K562 (cell line): Measurements from ENCODE around the gene SIGLEC7. TPM values are rescaled to one million over a fixed set of nuclear protein-coding genes. Genes with fewer than 3 reads are reported as not detected.

Experiments
- C11orf30 ChIP-seq: fragments of 450-650 bp; IDR thresholded peaks from 2 replicates; pipeline ENCODE4 v1.6.1; 2016; ENCODE audit warnings: low read depth, mild to moderate bottlenecking
- CHCHD3 ChIP-seq: fragments of 250-450 bp; sonication (Bioruptor Pico); IDR thresholded peaks from 2 replicates; pipeline ENCODE4 v2.1.2; 2022; ENCODE audit warnings: mild to moderate bottlenecking
- COPS2 ChIP-seq: fragments of 450-650 bp; conservative IDR thresholded peaks from 2 replicates; pipeline ENCODE4 v1.6.1; 2016; ENCODE audit warnings: mild to moderate bottlenecking, moderate library complexity
- ETV6 ChIP-seq, 3 experiments: fragments of 150-350 bp in 1 of 3; sonication (generic) in 1 of 3; formaldehyde crosslinking in 1 of 3; IDR thresholded peaks; 2 replicates each; pipeline versions ENCODE4 v1.6.1 to v1.8.0; 2014 to 2022; ENCODE audit warnings: borderline replicate concordance in 2 of 3, low read depth in 2 of 3, antibody characterized with exemption in 1 of 3, low read length in 1 of 3, mild to moderate bottlenecking in 1 of 3, missing genetic modification reagents in 1 of 3
- FOXA1 ChIP-seq: fragments of 450-650 bp; IDR thresholded peaks from 2 replicates; pipeline ENCODE4 v1.6.1; 2016; ENCODE audit warnings: mild to moderate bottlenecking, borderline replicate concordance
- FOXA3 ChIP-seq, 2 experiments: fragments of 450-650 bp in 1 of 2; sonication (generic) in 1 of 2; formaldehyde crosslinking; IDR thresholded peaks in 1 of 2; conservative IDR thresholded peaks in 1 of 2; 2 replicates each; pipeline versions ENCODE4 v1.4.0 to v1.8.0; 2020 to 2022; ENCODE audit warnings: mild to moderate bottlenecking in 2 of 2, missing genetic modification reagents in 1 of 2
- HDAC3 ChIP-seq: fragments of 450-650 bp; IDR thresholded peaks from 2 replicates; pipeline ENCODE4 v1.6.1; 2018; ENCODE audit warnings: borderline replicate concordance, mild to moderate bottlenecking, moderate library complexity; ENCODE audit not compliant: partially characterized antibody
- HMBOX1 ChIP-seq: sonication (generic); IDR thresholded peaks from 2 replicates; pipeline ENCODE4 v1.6.1; 2016
- HNRNPLL ChIP-seq: fragments of 200-400 bp; formaldehyde crosslinking; IDR thresholded peaks from 2 replicates; pipeline ENCODE4 v1.6.1; 2017; ENCODE audit warnings: low read length, low read depth, mild to moderate bottlenecking; ENCODE audit not compliant: poor library complexity, severe bottlenecking
- KDM4B ChIP-seq, 2 experiments: fragments of 450-650 bp in 1 of 2; sonication (generic) in 1 of 2; IDR thresholded peaks; 2 replicates each; pipeline ENCODE4 v1.6.1; 2016 to 2017; ENCODE audit warnings: borderline replicate concordance in 2 of 2, antibody characterized with exemption in 1 of 2, low read depth in 1 of 2, mild to moderate bottlenecking in 1 of 2
- MAFF ChIP-seq: IDR thresholded peaks from 2 replicates; pipeline ENCODE4 v1.6.1; 2012; ENCODE audit warnings: low read length, improper control_type of control experiment
- MBD2 ChIP-seq: sonication (generic); IDR thresholded peaks from 2 replicates; pipeline ENCODE4 v1.6.1; 2016; ENCODE audit warnings: low read depth, borderline replicate concordance
- PCBP2 ChIP-seq: fragments of 200-400 bp; formaldehyde crosslinking; IDR thresholded peaks from 2 replicates; pipeline ENCODE4 v1.6.1; 2018; ENCODE audit warnings: low read length, low read depth, mild to moderate bottlenecking, moderate library complexity; ENCODE audit not compliant: poor library complexity, severe bottlenecking
- SMARCA4 ChIP-seq: fragments of 450-650 bp; IDR thresholded peaks from 2 replicates; pipeline ENCODE4 v1.6.1; 2016
- SP2 ChIP-seq: IDR thresholded peaks from 2 replicates; pipeline ENCODE4 v1.6.1; 2011; ENCODE audit warnings: mild to moderate bottlenecking, low read depth, low read length, moderate library complexity; ENCODE audit not compliant: poor library complexity, severe bottlenecking; ENCODE audit errors: extremely low read depth
- ZNF175 ChIP-seq: fragments of 200-800 bp; sonication (Bioruptor generic); IDR thresholded peaks from 2 replicates; pipeline ENCODE4 v1.6.1; 2016; ENCODE audit warnings: low read depth, mild to moderate bottlenecking, missing genetic modification characterization, missing compliant biosample characterization
- ZNF224 ChIP-seq: sonication (generic); formaldehyde crosslinking; IDR thresholded peaks from 2 replicates; pipeline ENCODE4 v1.8.0; 2022; ENCODE audit warnings: mild to moderate bottlenecking, missing genetic modification reagents
- ZNF717 ChIP-seq: fragments of 250-450 bp; sonication (Bioruptor Pico); IDR thresholded peaks from 2 replicates; pipeline ENCODE4 v1.5.0; 2021
- polyA plus RNA-seq, 8 experiments: library from polyadenylated mRNA; depleted of rRNA in 4 of 8; stranded (reverse) in 5 of 8; unstranded in 3 of 8; fragments of >200 nt; fragmentation: Nextera tagmentation in 2 of 8; fragmentation: Illumina TruSeq in 1 of 8; extraction: Ambion mirVana in 2 of 8; extraction: Trizol in 1 of 8; gene quantifications; 2 replicates each; pipeline versions ENCODE4 v1.2.1 to v1.2.3, GENCODE V29; 2011 to 2014; ENCODE audit warnings: inconsistent platforms in 1 of 8, missing spikeins in 1 of 8
- total RNA-seq, 7 experiments: library from RNA; depleted of rRNA in 6 of 7; stranded (reverse); fragments of >200 nt in 6 of 7; fragmentation: Illumina TruSeq in 2 of 7; extraction: Trizol in 2 of 7; gene quantifications; 2 replicates each; pipeline versions ENCODE4 v1.2.1 to v1.2.3, GENCODE V29; 2011 to 2021; ENCODE audit warnings: low replicate concordance in 1 of 7
- TF ChIP-seq, protein P1 (sequence below): fragments of 450-650 bp; formaldehyde crosslinking; IDR thresholded peaks from 2 replicates; pipeline ENCODE4 v1.4.0; 2020; ENCODE audit warnings: mild to moderate bottlenecking, moderate library complexity
- TF ChIP-seq, protein P2 (sequence below): sonication (generic); formaldehyde crosslinking; IDR thresholded peaks from 2 replicates; pipeline ENCODE4 v1.8.0; 2022; ENCODE audit warnings: mild to moderate bottlenecking, missing genetic modification reagents

Gene SIGLEC7
- total and polyA plus RNA-seq, 9 of the 15 experiments (the other 6 are each of a cell fraction or from before 2014, with no cell fraction given), result 0.10 to 0.12 TPM; not detected in 7

DNA sequence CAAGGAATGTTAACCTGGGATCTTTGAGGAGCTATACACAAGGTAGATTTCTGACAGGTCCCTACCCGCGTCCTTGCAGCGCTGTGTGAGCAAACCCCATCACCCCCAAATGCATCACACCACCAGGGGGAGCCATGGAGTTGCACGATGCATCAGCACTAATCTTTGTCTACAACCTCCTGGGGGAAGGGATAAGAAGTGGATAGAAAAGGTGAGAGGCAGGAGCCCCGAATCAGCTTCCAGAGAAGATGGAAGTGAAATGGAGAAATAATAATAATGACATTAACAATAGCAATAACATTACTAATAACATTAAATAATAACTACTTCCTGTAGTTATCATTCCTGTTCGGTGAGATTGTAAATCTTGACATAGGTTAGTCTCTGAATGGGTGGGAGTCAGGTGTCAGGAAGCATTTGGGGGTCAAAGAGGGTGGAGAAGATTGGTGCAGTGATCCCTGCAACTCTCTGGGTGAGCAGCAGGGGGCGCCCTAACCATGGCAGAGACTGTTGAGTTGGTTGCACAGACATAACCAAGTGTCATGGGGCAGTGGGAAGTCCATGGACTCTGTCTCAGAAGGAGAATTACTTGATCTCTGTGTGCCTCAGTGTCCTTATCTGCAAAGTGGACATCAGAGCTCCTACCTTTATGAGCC lies 16.5 kb downstream of the SIGLEC7 start (continued):
- TF ChIP-seq HDAC3 (peak; percentile 62), COPS2 (no peak), MBD2 (no peak), PCBP2 (no peak), SP2 (no peak), ZNF717 (CRISPR knock-in tag) (no peak), FOXA1 (no peak), ZNF224 (CRISPR knock-in tag) (no peak), KDM4B (IDR thresholded peaks at IDR 0.05; ENCODE audit: borderline replicate concordance in 2 of 2, low read depth in 1 of 2) (no peak), ZNF175 (CRISPR knock-in tag) (0 out of 2 replicates have a peak, but pooled peaks have one; percentile 32), C11orf30 (peak; percentile 60; the same call in 1 of the 2 replicates), HMBOX1 (no peak), SMARCA4 (peak; percentile 52), CHCHD3 (CRISPR knock-in tag) (no peak), FOXA3 (CRISPR knock-in tag; conservative IDR thresholded peaks at IDR 0.05 in 1 of 2, IDR thresholded peaks at IDR 0.05 in 1 of 2) (no peak), MAFF (peak; percentile 66), ETV6 (IDR thresholded peaks at IDR 0.05; ENCODE audit: borderline replicate concordance in 1 of 2, low read depth in 2 of 2, low read length in 1 of 2) (no peak; a peak in 1 of 4 replicates), ETV6 (CRISPR knock-in tag; IDR thresholded peaks at IDR 0.05; ENCODE audit: borderline replicate concordance) (no peak), HNRNPLL (no peak)
- TF ChIP-seq, protein P1, sequence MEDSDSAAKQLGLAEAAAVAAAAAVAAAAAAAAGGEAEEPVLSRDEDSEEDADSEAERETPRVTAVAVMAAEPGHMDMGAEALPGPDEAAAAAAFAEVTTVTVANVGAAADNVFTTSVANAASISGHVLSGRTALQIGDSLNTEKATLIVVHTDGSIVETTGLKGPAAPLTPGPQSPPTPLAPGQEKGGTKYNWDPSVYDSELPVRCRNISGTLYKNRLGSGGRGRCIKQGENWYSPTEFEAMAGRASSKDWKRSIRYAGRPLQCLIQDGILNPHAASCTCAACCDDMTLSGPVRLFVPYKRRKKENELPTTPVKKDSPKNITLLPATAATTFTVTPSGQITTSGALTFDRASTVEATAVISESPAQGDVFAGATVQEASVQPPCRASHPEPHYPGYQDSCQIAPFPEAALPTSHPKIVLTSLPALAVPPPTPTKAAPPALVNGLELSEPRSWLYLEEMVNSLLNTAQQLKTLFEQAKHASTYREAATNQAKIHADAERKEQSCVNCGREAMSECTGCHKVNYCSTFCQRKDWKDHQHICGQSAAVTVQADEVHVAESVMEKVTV (CRISPR knock-in tag), result peak; percentile 77
- TF ChIP-seq, protein P2, sequence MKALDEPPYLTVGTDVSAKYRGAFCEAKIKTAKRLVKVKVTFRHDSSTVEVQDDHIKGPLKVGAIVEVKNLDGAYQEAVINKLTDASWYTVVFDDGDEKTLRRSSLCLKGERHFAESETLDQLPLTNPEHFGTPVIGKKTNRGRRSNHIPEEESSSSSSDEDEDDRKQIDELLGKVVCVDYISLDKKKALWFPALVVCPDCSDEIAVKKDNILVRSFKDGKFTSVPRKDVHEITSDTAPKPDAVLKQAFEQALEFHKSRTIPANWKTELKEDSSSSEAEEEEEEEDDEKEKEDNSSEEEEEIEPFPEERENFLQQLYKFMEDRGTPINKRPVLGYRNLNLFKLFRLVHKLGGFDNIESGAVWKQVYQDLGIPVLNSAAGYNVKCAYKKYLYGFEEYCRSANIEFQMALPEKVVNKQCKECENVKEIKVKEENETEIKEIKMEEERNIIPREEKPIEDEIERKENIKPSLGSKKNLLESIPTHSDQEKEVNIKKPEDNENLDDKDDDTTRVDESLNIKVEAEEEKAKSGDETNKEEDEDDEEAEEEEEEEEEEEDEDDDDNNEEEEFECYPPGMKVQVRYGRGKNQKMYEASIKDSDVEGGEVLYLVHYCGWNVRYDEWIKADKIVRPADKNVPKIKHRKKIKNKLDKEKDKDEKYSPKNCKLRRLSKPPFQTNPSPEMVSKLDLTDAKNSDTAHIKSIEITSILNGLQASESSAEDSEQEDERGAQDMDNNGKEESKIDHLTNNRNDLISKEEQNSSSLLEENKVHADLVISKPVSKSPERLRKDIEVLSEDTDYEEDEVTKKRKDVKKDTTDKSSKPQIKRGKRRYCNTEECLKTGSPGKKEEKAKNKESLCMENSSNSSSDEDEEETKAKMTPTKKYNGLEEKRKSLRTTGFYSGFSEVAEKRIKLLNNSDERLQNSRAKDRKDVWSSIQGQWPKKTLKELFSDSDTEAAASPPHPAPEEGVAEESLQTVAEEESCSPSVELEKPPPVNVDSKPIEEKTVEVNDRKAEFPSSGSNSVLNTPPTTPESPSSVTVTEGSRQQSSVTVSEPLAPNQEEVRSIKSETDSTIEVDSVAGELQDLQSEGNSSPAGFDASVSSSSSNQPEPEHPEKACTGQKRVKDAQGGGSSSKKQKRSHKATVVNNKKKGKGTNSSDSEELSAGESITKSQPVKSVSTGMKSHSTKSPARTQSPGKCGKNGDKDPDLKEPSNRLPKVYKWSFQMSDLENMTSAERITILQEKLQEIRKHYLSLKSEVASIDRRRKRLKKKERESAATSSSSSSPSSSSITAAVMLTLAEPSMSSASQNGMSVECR, result no peak
